HG03457 (cell line): ENCODE measurements around the gene FAM3D.

Source experiments
- ATAC-seq: cut with Tn5 transposase; IDR thresholded peaks from one replicate; pipeline ENCODE4 v1.9.1; 2021; ENCODE audit warnings: moderate number of reproducible peaks; ENCODE audit not compliant: unreplicated experiment

FAM3D gene

GRCh38 chr3:58603606-58604005, 63.0 kb downstream of the FAM3D start:
- no peak for ATAC-seq

GRCh38 chr3:58597770-58598310, 68.7 kb downstream of the FAM3D start:
- no peak for ATAC-seq

DNA sequence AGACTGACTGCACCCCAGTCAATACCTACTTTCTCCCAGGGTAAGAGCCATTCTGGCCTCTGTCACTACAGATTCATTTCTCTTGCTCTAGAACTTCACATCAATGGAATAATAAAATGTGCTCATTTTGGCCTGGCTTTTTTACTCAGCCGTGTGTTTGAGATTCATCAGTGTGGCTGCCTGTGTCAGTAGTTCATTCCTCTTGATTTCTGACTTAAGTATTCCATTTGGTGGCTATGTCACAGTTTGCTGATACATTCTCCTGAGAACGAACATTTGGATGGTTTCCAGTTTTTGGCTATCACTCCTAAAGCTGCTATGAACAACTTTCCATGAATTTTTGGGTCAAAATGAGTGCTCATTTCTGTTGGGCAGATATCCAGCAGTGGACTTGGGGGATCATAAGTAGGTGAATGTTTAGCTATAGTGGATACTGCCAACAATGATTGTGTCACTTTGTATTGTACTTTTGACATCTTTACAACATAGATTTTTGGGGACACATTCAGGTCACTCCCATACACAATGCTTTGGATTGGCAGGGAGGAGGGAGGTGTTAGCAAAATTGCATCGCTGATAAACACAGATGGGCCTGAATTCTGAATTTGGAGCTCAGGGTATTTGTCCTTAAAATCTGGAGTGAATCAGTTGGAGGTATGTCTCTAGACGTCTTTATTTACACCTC, 69.6 kb downstream of the FAM3D start:
- no peak for ATAC-seq

DNA sequence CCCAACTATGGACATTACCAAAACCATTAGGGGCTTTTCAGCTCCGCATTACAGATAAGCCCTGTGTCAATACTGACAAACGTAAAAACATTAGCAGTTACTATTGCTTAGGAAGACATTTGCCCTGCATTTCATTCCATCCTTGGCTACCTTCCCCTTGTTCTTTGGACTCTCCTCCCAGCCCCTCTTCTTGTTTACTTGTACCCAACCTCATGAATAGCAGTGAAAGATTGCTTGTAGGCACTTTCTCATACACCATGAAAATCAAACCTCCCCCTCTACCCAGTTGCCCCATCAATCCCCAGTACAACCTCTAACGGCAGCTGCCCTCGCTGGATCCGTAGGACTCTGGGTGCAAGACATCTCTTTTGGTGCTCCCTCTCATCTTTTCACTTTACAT, 72.5 kb downstream of the FAM3D start:
- ATAC-seq, result no peak

GRCh38 chr3:58591517-58592510, 74.8 kb downstream of the FAM3D start:
- ATAC-seq, result no peak

DNA sequence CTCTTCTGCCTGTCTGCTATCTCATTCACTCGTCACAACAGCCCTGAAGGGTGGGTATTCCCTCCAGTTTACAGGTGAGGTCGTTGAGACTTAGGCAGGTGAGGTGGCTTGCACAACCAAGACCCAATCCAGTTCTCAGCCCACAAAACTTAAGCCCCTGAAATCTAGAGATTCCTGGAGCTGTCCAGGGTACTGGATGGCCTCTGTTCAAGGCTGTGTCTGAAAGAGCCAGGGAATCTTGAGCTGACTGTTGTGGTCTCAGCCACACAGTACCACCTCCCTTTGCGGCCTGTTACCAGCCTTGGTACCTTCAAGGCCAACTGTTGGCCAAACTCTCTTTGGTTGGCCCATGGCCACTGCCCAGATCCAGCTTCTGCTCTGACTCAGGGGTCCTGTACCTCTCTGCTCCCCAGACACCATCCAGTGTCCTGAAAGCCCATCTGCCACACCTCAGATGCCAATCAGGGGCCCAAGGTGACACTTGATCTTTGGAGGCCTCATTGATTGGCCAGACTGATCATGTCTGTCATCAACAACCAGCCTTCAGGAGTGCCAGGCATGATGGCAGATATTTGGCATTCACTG, 78.5 kb downstream of the FAM3D start:
- no peak for ATAC-seq

GRCh38 chr3:58586776-58587192, 79.8 kb downstream of the FAM3D start:
- no peak for ATAC-seq

- no peak for ATAC-seq
Observed at GRCh38 chr3:58585994-58586393, 80.6 kb downstream of the FAM3D start.

DNA sequence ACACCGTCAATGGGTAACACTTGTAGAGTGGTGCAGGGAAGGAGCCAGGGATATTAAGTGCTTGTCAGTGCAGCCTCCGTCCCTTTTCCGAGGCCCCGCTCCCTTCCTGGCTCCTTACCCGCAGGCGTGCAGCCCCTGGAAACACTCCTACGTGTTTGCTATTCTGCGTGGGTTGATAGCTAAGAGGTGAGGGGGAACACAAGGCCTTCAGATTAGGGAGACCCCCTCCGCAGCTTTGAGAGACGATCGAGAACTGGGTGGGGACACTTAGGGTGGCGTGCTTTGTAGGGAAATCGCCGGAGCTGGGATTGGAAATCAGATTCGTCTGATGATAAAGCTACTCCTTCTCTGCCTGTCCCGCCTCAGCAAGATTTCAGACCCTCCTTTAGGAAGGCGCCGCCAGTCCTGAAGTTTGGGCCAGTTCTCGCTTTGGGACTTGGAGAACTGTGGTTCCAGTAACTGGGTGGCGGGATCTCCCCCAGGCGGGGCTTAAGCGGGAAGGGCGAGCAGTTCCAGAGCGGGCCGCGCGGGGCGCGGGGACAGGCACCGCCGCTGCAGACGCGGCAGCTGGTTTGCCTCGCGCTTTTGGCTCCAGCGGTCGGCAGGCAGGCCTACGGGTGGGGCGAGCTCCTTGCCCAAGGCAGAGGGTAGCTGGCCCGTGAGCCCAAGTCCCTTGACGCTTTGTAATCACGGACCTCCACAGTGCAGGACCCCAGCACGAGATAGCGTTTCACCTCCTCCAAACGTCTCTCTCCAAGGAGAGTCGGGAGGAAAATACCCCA, 81.4 kb downstream of the FAM3D start:
- ATAC-seq, result peak; percentile 94

GRCh38 chr3:58584690-58585004, 81.9 kb downstream of the FAM3D start:
- no peak for ATAC-seq
